8988T (cell line): Measurements from ENCODE around the gene ADGRB3.
"Not testable (repeated sequence)": the region's sequence is repeated elsewhere in the genome, so short reads cannot be mapped to it uniquely, and the experiment has no call there.

ENCODE experiments used
- DNase-seq: peaks from one replicate; pipeline ENCODE4 v3.0.0; 2011

Gene ADGRB3

DNA sequence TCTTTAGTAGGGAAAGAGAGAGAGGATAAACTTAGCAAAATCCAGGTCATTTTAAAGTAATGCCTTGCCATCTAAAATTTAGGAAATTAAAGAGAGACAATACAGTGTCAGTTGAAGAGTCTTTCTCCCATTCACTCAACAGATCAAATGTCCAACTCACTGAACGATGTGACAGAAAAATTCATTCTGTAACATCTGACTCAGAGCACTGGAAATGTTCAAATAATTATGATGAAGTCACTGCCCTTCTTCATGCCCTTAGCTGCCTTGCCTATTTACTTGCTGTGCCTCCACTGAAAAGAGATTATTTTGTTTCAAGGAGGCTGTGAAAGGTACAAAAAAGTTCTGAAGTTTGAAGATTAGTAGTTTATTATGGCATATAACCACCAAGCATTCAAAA, 434.8 kb downstream of the ADGRB3 start:
- DNase-seq: no peak

DNA sequence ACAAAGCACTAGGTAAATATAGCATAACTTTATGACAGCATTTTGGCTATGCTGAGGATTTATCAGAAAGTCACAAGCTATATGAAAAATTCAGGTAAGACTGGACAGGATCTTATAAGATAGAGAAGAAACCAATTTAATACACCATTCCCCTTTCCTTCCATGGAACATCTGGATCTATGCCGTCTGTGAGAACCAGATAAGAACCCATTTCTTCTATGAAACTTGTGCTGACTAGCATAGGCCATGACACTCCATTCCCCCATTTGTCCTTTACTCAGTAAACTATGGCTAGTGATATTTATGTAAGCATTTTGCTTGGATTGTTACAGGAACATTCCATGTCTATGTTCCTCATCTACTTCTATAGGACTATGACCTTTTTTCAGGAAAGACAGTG, 437.7 kb downstream of the ADGRB3 start:
- no peak for DNase-seq

GRCh38 chr6:69084746-69085335, 449.8 kb downstream of the ADGRB3 start:
- no peak for DNase-seq

DNA sequence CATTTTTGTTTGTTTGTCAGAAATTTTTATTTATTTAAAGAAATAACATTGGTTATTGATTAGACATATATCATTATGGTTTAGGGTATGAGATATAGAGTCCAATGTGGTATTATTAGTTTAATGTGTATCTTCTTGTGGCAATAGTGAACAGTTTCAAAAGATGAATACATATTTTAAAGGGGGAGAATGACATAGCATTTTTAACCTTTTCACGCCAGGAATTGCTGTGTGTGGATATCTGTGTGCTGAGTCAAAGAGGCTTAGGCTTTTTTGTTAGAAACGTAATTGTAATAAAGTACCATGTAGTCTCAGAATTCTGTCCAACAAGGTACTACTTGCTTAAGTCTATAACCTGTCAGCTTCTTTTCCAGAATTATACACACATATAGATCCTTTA, 451.6 kb downstream of the ADGRB3 start:
- no peak for DNase-seq

- DNase-seq: no peak
Measured at GRCh38 chr6:69089539-69089938, 454.5 kb downstream of the ADGRB3 start.

DNA sequence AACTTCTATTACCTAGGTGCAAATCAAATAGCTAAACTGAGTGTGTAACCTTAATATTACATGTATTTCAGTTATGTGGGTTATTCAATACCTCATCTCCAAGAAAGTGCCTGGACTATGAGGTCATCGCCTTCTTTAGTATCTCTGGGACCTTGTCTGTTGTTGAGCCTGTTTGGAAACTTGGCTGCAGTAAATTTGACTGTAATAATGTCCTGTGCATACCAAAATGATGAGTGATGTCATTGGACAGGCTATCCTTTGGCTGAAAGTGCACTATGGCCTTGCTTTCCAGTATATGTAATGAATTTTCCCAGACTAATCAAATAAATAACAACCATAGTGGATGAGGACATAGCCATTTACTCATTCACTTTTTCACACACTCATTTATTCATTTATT, 455.1 kb downstream of the ADGRB3 start:
- no peak for DNase-seq

DNA sequence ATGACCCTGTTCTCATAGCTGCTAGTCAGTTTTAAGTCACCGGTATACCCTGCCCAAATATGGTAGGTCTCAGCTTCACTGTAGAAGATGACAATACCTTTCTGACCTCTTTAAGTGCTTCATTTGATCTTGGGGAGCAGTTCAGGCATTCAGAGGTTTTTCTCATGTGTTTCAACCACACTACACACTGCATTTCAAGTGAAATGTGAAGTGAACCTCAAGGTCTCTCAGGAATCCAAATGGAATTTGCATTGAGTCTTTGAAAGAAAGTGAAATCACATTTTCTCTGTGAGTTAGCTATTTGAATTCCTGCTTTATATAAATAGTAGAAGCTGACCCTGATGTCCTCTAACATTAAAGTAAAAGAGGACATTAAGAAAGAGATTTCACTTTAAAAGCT, 461.6 kb downstream of the ADGRB3 start:
- DNase-seq: no peak

DNA sequence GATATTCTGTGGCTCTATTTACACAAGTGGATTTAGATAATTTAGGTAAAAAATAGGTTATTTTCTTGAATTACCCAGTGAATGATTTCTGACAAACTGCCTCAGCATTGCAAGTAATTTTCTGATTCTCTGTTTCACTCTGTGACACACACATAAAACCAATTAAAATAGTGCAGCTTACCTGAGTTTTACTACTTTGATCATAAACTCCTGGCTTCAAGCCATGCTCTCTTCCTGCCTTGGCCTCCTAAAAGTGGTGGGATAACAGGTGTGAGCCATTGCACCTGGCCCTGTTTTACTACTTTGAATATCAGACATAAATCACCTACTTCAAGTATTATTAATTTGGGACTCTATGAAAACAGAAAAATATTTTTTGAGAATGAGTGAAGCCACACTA, 462.9 kb downstream of the ADGRB3 start:
- no peak for DNase-seq

- no peak for DNase-seq
Measured at GRCh38 chr6:69098910-69099309, 463.8 kb downstream of the ADGRB3 start.

- DNase-seq: no peak
Measured at GRCh38 chr6:69100772-69101171, 465.7 kb downstream of the ADGRB3 start.

GRCh38 chr6:69102416-69102815, 467.3 kb downstream of the ADGRB3 start:
- DNase-seq: no peak

GRCh38 chr6:69105288-69105687, 470.2 kb downstream of the ADGRB3 start:
- no peak for DNase-seq

DNA sequence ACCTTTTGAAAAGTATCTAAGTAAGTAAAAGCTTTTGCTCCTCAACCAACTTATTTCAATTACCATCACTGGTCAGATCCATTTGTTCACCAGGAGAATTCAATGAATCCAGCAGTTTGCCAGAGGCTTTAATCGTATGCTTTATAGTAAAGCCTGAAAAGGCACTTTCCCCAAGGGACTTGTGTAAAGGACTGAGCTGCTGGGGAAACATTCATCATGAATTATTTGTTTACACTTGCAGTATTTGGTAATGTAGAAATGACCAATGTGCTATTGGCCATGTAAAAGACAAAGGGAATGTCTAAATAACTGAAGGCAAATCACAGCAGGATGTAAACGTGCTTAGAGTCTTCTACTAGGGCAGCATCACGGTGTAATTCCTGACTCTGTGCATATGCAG, 471.4 kb downstream of the ADGRB3 start:
- DNase-seq: no peak

- no peak for DNase-seq
Measured at GRCh38 chr6:69111301-69111700, 476.2 kb downstream of the ADGRB3 start.

GRCh38 chr6:69116658-69117057, 481.6 kb downstream of the ADGRB3 start:
- DNase-seq: no peak

- not testable (repeated sequence) for DNase-seq
Measured at GRCh38 chr6:69121461-69122406, 486.7 kb downstream of the ADGRB3 start.

- no peak for DNase-seq
Measured at GRCh38 chr6:69122407-69122773, 487.3 kb downstream of the ADGRB3 start.

GRCh38 chr6:69128411-69128810, 493.3 kb downstream of the ADGRB3 start:
- no peak for DNase-seq

DNA sequence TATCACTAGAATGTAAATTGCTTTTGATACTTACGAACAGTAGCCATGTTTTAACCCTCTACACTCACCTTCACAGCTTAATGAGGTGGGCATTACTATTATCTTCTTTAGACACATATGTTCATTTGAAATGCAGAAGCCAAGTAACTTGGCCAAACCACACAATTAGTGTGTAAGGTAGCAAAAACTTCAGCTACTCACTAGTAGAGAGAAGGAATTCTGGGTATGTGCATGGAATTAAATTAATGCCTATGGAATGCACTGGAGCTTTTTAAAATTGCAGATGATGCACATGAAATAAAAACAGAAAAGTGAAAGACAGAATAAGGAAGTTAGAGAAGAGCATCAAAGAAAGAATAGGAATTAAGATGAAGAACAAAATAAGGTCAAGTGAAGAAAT, 494.0 kb downstream of the ADGRB3 start:
- DNase-seq: no peak

GRCh38 chr6:69135927-69136326, 500.8 kb downstream of the ADGRB3 start:
- no peak for DNase-seq

- no peak for DNase-seq
Measured at GRCh38 chr6:69138148-69138547, 503.1 kb downstream of the ADGRB3 start.

DNA sequence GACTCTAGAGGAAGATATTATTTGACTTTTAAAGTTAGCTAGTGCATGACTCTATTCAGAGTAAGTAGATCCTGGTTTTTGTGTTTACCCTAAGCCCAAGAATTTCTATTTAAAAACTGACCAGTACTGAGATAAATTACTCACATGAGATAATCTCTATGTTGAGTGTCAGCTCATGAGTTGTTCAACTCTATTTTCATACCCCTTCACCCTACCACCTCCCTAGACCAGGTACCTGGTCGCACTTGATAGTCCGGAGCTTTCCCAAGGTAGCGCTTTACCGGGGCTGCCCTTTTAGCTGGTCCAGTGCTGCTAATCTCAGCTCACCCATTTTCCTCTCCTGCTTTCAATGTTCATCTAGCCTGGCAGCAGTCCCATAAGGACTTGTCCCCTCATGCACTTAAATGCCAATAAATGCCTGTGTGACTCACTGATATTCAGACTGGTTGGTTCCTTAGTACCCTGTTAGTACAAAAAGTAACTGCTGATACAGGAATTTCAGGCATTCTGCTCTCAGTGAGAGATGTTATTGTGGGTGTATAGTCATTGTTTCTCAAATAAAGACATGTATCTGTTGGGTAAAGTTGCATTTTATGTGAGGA, 503.9 kb downstream of the ADGRB3 start:
- no peak for DNase-seq

DNA sequence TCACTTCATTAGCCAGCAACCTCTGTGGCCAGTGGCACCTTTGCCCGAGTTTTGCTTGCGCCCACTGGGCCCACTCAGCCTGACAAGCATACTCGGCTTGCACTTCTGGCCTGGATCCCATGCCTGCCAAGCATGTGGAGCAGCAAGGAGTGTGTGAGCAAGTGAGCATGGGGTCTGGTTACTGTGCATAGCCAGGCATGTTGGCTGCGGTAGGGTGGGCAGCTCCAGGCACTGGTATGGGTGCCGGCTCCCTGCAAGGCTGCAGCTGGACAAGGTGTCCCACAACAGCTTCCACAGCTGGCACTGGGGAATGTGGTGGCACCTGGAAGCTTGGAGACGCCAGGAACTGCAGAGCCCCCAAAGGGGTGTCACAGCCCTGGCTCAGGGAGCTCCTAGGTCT, 510.0 kb downstream of the ADGRB3 start:
- DNase-seq: no peak

- no peak for DNase-seq
Measured at GRCh38 chr6:69146385-69146784, 511.3 kb downstream of the ADGRB3 start.
